CD4-positive, alpha-beta T cell treated with Interleukin-15 for 4 hours (primary cell): ENCODE measurements around the gene MYCBPAP.
A peak's percentile ranks its signal among the peaks of the same experiment; 100 is the strongest.
"Not testable (repeated sequence)": the region's sequence is repeated elsewhere in the genome, so short reads cannot be mapped to it uniquely, and the experiment has no call there.

Experiments
- DNase-seq: peaks from one replicate; pipeline ENCODE4 v3.0.0-alpha.2; 2020; ENCODE audit warnings: low spot score

The MYCBPAP gene

GRCh38 chr17:50471009-50471905 is 37.0 kb upstream of the MYCBPAP start:
- DNase-seq = no peak

- no peak for DNase-seq
These were observed 36.0 kb upstream of the MYCBPAP start for GRCh38 chr17:50472286-50472685.

GRCh38 chr17:50472761-50473161 is 35.5 kb upstream of the MYCBPAP start:
- DNase-seq = not testable (repeated sequence)

GRCh38 chr17:50473901-50474300 is 34.3 kb upstream of the MYCBPAP start:
- DNase-seq = no peak

- DNase-seq = no peak
These were observed 33.7 kb upstream of the MYCBPAP start for GRCh38 chr17:50474523-50474922.

- no peak for DNase-seq
These were observed 32.9 kb upstream of the MYCBPAP start for GRCh38 chr17:50475362-50475761.

GRCh38 chr17:50475775-50476544 is 32.3 kb upstream of the MYCBPAP start:
- DNase-seq = not testable (repeated sequence)

- DNase-seq = no peak
These were observed 31.5 kb upstream of the MYCBPAP start for GRCh38 chr17:50476545-50477315.

GRCh38 chr17:50477976-50478375 is 30.3 kb upstream of the MYCBPAP start:
- no peak for DNase-seq

GRCh38 chr17:50478391-50479381 is 29.6 kb upstream of the MYCBPAP start, which contains the start of gene RSAD1:
Gene RSAD1, plus strand, starts transcription at chr17:50478860. Its CDS starts 25 bp downstream, at chr17:50478885.
- DNase-seq = peak; percentile 88

- DNase-seq = peak; percentile 61
These were observed 28.6 kb upstream of the MYCBPAP start for GRCh38 chr17:50479522-50480141.

GRCh38 chr17:50480142-50480764 is 28.0 kb upstream of the MYCBPAP start:
- DNase-seq = no peak

- DNase-seq = no peak
These were observed 27.3 kb upstream of the MYCBPAP start for GRCh38 chr17:50480854-50481490.

- no peak for DNase-seq
These were observed 26.6 kb upstream of the MYCBPAP start for GRCh38 chr17:50481648-50482047.

GRCh38 chr17:50482110-50482509 is 26.1 kb upstream of the MYCBPAP start:
- DNase-seq = no peak

- DNase-seq = peak; percentile 74
These were observed 25.7 kb upstream of the MYCBPAP start for GRCh38 chr17:50482516-50482915.

- DNase-seq = no peak
These were observed 25.0 kb upstream of the MYCBPAP start for GRCh38 chr17:50483266-50483665.

- DNase-seq = no peak
These were observed 23.7 kb upstream of the MYCBPAP start for GRCh38 chr17:50484386-50485155.
